AG09309 (cell line): ENCODE measurements around the gene PDE4D.

Experiments
- DNase-seq: peaks from one replicate; pipeline ENCODE4 v3.0.0-alpha.2; 2010; ENCODE audit warnings: low read depth
- H3K4me3 ChIP-seq: 2 replicates; pipeline ENCODE4 v1.5.1; 2011; ENCODE audit warnings: mild to moderate bottlenecking, low read depth, low read length, moderate library complexity; ENCODE audit not compliant: control insufficient read depth
- CTCF ChIP-seq: IDR thresholded peaks from 2 replicates; pipeline ENCODE4 v1.5.1; 2011; ENCODE audit warnings: mild to moderate bottlenecking, low read depth, low read length, inconsistent platforms; ENCODE audit not compliant: insufficient read depth, control insufficient read depth; ENCODE audit errors: missing control alignments

The PDE4D gene

GRCh38 chr5:59190746-59191145 is 702.8 kb downstream of the PDE4D start:
- no peak for TF ChIP-seq CTCF
- no peak overlapping the region for H3K4me3 ChIP-seq
- DNase-seq = no peak

GRCh38 chr5:59189472-59190244 is 703.9 kb downstream of the PDE4D start:
- no peak overlapping the region for H3K4me3 ChIP-seq
- no peak for DNase-seq
- TF ChIP-seq CTCF = no peak

GRCh38 chr5:59188419-59189225 is 704.9 kb downstream of the PDE4D start:
- DNase-seq = no peak
- TF ChIP-seq CTCF = peak; percentile 71
- H3K4me3 ChIP-seq = no peak overlapping the region

GRCh38 chr5:59187857-59188256 is 705.7 kb downstream of the PDE4D start:
- no peak for TF ChIP-seq CTCF
- H3K4me3 ChIP-seq = no peak overlapping the region
- no peak for DNase-seq

GRCh38 chr5:59186623-59187022 is 706.9 kb downstream of the PDE4D start:
- no peak for TF ChIP-seq CTCF
- H3K4me3 ChIP-seq = no peak overlapping the region
- DNase-seq = no peak

GRCh38 chr5:59185757-59186385 is 707.7 kb downstream of the PDE4D start:
- DNase-seq = no peak
- no peak overlapping the region for H3K4me3 ChIP-seq
- no peak for TF ChIP-seq CTCF
